T follicular helper cell (primary cell): ENCODE results near the gene DSC1.
"Not testable (repeated sequence)": the region's sequence is repeated elsewhere in the genome, so short reads cannot be mapped to it uniquely, and the experiment has no call there.

Source experiments
- DNase-seq: peaks from one replicate; pipeline ENCODE4 v3.0.0-alpha.2; 2020; ENCODE audit warnings: low read depth

Gene DSC1

GRCh38 chr18:31176531-31176930 is 13.9 kb upstream of the DSC1 start:
- DNase-seq = no peak

- DNase-seq = no peak
Observed at GRCh38 chr18:31171144-31171839, 8.6 kb upstream of the DSC1 start.

DNA sequence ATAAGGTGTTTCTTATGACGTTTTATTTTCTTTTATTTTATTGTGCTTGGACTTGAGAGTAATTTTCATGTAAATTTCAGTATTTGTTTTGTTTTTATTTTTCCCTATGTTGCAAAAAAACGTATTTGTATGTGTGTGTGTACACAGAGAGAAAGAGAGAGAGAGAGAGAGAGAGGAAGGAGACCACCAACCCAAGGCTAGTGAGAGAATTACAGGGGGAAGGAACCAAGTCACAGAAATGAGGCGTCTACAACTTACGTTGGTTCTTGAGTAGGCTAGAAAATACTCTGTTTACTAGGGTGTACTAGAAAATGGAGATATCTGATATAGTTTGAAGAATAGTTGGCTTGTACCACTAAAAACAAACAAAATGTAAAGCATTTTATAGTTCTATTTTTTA is 7.7 kb upstream of the DSC1 start:
- no peak for DNase-seq

- no peak for DNase-seq
Observed at GRCh38 chr18:31162419-31162793, 250 bp downstream of the DSC1 start.

DNA sequence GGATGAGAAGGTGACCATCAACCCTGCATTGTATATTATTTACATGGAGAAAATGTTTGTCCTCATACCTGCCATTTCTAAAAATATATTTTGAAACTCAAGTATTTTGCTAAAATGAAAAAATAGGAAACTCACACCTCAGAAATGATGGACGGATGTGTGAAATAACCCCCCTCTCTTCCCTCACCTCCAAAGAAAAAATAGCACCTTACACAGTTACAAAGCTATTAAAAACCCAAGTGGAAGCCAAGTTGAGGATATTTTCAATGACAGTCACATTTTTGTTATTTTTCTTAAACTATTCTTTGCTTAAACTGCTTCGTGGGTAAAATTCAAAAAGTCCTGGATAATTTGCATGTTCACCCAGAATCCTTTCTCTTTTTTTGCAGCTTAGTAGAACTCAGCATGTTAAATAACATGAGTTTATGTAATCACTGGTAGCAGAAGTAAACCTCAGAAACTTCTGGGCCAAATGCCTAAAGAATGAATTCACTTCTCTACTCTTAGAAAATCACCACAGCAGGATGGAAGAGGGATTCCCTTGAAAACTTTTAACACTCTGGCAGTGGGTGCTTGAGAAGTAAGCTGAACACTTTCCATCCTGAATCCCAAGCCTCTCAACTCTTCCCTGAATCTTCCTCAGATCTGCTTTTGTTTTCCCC is 768 bp downstream of the DSC1 start:
- no peak for DNase-seq

DNA sequence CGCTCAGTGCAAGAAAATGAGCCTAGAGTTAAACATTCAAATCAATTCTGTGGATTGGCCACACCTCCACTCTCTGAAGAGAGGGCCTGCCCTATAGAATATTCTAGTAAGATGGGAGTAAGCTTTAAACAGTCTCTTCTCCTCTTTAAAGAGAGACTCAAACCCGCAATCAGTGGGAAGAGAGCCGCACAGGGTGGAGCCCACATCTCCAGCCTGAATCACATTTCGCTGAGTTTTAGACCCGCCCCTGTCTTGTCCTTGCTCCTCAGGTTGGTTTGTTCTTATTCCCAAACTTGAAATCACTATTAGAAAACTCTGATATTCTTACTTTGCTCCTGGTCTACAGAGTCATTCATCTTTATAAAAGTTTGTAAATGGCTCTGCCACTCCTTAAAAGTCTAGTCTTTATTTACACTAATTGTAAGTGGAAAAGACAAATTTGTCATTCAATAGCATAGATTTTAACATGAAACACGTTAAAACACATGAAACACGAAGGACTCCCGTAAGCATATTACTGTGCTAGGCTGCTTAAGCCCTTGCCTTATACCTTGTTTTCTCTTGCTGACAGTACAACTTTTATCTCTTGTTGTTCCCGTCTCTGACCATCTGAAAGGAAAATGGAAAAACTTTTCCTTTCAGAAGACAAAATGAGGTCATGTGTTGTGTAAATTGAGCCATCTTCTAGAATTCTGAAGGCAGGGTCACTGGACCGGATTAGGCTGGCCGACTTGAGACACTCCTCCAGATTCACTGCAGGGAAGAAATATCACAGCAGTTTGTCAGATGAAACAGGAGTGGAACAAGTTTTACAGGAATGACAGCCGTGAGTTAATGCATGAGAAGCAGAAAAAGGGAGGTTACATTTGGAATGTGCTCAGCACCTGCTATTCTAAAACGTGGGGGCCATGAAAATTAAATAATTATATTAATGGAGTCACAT is 5.6 kb downstream of the DSC1 start:
- DNase-seq = no peak

DNA sequence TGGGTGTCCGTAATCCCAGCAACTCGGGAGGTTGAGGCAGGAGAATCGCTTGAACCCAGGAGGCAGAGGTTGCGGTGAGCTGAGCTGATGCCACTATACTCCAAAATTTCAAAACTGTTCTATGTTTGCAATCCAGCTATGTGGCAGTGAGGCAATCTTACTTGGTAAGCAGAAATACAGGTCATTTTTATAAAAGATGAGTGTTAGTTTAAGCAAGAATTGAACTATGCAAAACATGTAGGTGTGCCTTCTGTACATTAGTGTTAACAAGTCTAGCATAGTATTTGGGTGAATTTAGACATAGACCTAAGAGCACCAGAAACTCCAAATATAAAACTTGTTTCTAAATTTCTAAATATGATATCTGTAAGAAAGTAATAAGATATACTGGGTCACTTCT is 7.2 kb downstream of the DSC1 start:
- DNase-seq = no peak

GRCh38 chr18:31154181-31154580 is 8.5 kb downstream of the DSC1 start:
- no peak for DNase-seq

- DNase-seq = no peak
Observed at GRCh38 chr18:31149351-31149750, 13.3 kb downstream of the DSC1 start.

DNA sequence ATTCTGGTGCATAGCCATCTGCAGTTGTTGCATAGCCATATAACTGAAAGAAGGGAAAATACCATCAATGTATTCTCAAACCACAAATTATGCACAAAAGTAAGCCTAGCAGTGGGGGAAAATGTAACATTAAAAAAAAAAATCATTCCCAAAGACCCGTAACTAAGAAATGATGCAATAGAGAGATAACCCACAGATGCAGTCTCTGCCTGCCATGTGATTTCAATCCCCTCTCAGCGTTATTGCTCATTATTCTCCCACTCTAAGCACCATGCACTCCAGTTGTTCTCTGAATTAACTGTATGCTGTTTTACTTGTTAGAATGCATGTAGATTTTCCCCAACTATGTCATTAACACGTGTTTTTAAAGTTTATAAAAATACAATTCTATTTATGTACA is 14.1 kb downstream of the DSC1 start:
- DNase-seq = no peak

GRCh38 chr18:31146809-31147208 is 15.8 kb downstream of the DSC1 start:
- no peak for DNase-seq

- no peak for DNase-seq
Observed at GRCh38 chr18:31143025-31143424, 19.6 kb downstream of the DSC1 start.

GRCh38 chr18:31138709-31139108 is 23.9 kb downstream of the DSC1 start:
- no peak for DNase-seq

DNA sequence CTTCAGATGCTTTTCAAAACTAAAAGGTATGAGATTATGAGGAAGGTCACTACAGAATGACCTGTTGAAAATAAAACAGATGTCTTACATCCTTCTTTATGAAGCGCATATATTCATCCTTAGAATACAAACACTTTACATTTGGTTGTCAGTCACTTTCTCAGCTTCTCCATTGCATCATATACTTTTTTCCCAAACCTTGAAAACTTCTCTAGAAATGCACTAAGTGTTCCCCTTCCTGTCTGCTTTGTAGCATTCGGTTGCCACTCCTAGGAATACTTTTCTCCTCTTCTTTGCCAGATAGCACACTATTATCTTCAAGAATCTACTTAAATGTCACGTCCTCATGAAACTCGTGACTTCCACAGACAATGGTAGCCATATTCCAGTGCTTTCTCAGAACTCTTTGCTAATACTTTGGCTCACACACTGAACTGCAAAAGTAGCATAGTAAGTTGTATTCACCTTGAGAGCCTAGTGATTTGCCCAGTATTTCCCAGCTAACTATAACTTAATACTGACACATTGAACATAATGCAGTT is 27.6 kb downstream of the DSC1 start:
- DNase-seq = no peak

DNA sequence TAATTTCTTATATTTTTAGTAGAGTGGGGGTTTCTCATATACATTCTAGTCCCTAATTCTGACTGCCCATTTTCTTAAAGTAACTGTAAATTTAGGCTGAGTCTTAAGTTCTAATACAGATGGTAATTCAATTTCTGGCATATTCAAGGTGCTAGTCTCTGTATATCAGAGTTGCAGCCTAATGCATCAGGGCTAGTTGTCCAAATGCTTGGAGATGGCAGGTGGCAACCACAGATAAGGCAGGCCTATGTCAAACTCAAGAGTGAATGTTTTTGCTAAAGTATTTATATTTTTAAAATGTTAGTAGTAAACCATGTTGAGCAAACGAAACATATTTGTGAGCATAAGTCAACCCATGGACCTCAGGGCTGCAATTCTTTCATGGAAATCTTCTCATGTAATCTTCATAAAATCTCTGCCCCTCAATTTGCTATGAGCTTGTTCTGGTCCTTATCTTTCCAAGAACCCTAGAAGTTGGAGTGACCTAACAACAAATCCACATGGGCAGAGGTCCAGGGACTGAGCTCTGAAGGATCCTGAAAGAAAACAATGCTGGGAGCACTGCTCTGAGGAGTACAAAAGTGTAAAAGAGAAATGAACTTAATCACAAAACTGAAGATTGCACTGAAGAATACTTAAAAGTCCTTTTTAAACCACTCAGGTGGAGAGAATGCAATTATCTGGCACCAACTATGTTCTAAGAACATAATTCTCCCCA is 33.1 kb downstream of the DSC1 start:
- no peak for DNase-seq

GRCh38 chr18:31125878-31126277 is 36.8 kb downstream of the DSC1 start:
- no peak for DNase-seq

- not testable (repeated sequence) for DNase-seq
Observed at GRCh38 chr18:31123125-31123524, 39.5 kb downstream of the DSC1 start.

DNA sequence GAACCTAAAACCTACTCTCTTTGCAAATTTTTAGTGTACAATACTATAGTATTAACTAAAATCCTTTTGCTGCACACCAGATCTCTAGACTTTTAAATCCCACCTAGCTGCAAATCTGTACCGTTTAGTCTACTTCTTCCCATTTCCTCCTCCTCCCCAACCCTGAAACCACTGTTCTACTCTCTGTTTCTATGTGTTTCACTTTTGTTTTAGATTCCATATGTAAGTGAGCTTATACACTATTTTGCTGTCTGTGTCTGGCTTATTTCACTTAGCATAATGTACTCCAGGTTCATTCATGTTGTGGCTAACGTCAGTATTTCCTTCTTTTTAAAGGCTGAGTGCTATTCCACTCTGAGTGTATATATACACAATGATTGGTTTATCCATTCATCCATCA is 42.1 kb downstream of the DSC1 start:
- no peak for DNase-seq

DNA sequence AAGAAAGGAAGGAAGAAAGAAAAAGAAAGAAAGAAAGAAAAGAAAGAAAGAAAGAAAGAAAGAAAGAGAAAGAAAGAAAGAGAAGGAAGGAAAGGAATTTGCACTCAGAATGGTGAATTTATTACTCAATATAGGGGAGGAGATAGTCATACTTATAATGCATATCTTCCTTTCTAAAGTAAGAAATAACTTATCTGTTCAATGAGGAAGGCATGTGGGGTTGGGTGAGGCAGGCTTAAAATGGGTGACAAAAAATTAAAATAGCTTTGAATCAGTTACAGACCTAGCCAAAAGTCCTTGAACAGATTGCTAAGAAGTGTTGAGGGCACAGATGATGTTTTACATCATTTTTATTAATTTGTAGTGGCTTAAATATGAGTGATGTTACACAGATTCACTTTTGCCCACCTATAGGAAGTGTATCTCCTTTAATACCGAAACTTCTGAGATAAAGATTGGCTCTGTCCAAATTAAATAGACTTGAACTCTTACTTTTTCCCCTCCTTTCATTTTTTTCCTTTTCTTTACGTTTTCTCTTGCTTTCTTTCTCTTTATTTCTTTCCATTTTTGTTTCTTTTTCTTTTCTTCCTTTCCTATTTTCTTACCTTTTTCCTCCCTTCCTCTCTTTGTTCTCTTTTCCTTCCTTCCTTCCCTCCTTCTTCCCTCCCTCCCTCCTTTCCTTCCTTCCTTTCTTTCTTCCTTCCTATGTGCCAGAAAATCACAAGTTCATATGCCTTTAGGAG is 45.6 kb downstream of the DSC1 start:
- no peak for DNase-seq

DNA sequence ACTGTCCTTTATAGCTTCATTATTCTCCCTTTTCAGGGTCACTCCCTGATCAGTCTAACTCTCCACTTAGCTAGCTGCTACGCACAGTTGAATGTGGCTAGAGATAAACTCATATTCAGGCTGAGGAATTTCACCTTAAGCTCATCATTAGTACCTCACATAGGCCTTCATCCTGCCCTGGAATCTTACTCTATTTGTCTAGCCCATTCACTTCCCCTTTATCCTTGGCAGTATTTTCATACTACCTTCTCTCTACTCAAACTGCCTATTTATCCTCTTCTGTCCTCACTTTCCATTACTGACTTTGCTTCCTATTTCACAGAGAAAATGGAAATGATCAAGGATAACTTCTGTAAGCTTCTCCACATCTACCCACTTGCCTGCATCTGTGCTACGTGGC is 49.9 kb downstream of the DSC1 start:
- DNase-seq = no peak

DNA sequence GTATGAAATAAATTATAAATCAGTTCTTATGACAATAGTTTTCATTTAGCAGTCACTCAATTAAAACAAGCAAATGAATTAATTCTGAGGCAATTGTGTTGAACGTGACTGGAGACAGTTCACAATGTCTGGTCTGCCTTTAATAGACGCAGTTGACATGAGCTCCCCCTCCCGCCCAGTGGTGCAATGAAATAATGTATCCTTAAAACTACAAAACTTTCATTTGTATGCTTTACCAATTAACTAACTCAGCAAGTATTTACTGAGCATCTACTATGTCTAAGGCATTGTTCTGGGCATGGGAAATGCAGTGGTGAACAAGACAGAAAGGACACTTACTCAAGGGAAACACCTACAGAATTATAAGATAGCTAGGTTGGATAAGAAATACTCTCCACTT is 56.9 kb downstream of the DSC1 start:
- DNase-seq = no peak
